Endothelial cell of hepatic sinusoid (primary cell): Measurements from ENCODE around the gene KLHDC1.
"Not testable (repeated sequence)": the region's sequence is repeated elsewhere in the genome, so short reads cannot be mapped to it uniquely, and the experiment has no call there.

Experiments used
- in situ Hi-C: cut with HindIII; loops from 2 replicates; pipeline ENCODE4 v1.10.0; 2017; ENCODE audit warnings: low sequenced_read_pairs

Gene KLHDC1

GRCh38 chr14:49721733-49722435, 29.0 kb downstream of the KLHDC1 start:
- in situ Hi-C loops, result not testable (repeated sequence)

- in situ Hi-C loops, result no loop called here
These were observed 34.3 kb downstream of the KLHDC1 start for GRCh38 chr14:49727171-49727570.

- in situ Hi-C loops, result no loop called here
These were observed 40.0 kb downstream of the KLHDC1 start for GRCh38 chr14:49732896-49733295.

- in situ Hi-C loops, result no loop called here
These were observed 40.9 kb downstream of the KLHDC1 start for GRCh38 chr14:49733836-49734235.

GRCh38 chr14:49735669-49736068, 42.7 kb downstream of the KLHDC1 start:
- in situ Hi-C loops, result not testable (repeated sequence)

- in situ Hi-C loops, result no loop called here
These were observed 52.3 kb downstream of the KLHDC1 start for GRCh38 chr14:49745191-49745590.

- in situ Hi-C loops, result not testable (repeated sequence)
These were observed 53.6 kb downstream of the KLHDC1 start for GRCh38 chr14:49746476-49746875.

GRCh38 chr14:49754570-49755097, 61.7 kb downstream of the KLHDC1 start:
- in situ Hi-C loops, result loop anchor here (5.0 kb wide), 1 partner anchor 102 kb away; no protein-coding TSS in a partner anchor

GRCh38 chr14:49755378-49755777, 62.5 kb downstream of the KLHDC1 start:
- in situ Hi-C loops, result loop anchor here (5.0 kb wide), 1 partner anchor 103 kb away; no protein-coding TSS in a partner anchor

- in situ Hi-C loops, result no loop called here
These were observed 69.1 kb downstream of the KLHDC1 start for GRCh38 chr14:49761839-49762551.

- in situ Hi-C loops, result no loop called here
These were observed 73.9 kb downstream of the KLHDC1 start for GRCh38 chr14:49766839-49767238.

- in situ Hi-C loops, result no loop called here
These were observed 74.3 kb downstream of the KLHDC1 start for GRCh38 chr14:49767270-49767570.

GRCh38 chr14:49767571-49768300, 74.8 kb downstream of the KLHDC1 start, which contains the start of gene KLHDC2:
KLHDC2 (plus strand) TSS chr14:49768153; CDS start chr14:49768469, 316 bp downstream.
- in situ Hi-C loops, result no loop called here

GRCh38 chr14:49768301-49769121, 75.6 kb downstream of the KLHDC1 start:
- in situ Hi-C loops, result no loop called here

- in situ Hi-C loops, result no loop called here
These were observed 76.3 kb downstream of the KLHDC1 start for GRCh38 chr14:49769171-49769570.

GRCh38 chr14:49769581-49770211, 76.8 kb downstream of the KLHDC1 start:
- in situ Hi-C loops, result no loop called here

- in situ Hi-C loops, result no loop called here
These were observed 77.4 kb downstream of the KLHDC1 start for GRCh38 chr14:49770212-49770817.

- in situ Hi-C loops, result not testable (repeated sequence)
These were observed 78.8 kb downstream of the KLHDC1 start for GRCh38 chr14:49771691-49772090.

GRCh38 chr14:49774106-49774505, 81.2 kb downstream of the KLHDC1 start:
- in situ Hi-C loops, result no loop called here

GRCh38 chr14:49778421-49778820, 85.5 kb downstream of the KLHDC1 start:
- in situ Hi-C loops, result no loop called here
